Hepatocyte (in vitro differentiated cells): Measurements from ENCODE around the gene FSIP1. TPM values are rescaled to one million over a fixed set of nuclear protein-coding genes. Genes with fewer than 3 reads are reported as not detected.
A peak's percentile ranks its signal among the peaks of the same experiment; 100 is the strongest.

Experiments used
- DNase-seq: peaks from one replicate; pipeline ENCODE4 v3.0.0-alpha.2; 2016; ENCODE audit warnings: low spot score
- H2AFZ ChIP-seq: fragments of 200-600 bp; sonication (generic); 2 replicates; pipeline ENCODE4 v1.6.0; 2016; ENCODE audit warnings: antibody characterized with exemption, mild to moderate bottlenecking
- H3K27ac ChIP-seq: fragments of 200-600 bp; sonication (generic); 2 replicates; pipeline ENCODE4 v1.5.1; 2016; ENCODE audit warnings: mild to moderate bottlenecking
- H3K27me3 ChIP-seq: fragments of 200-600 bp; sonication (generic); 2 replicates; pipeline ENCODE4 v1.6.1; 2016
- H3K36me3 ChIP-seq: fragments of 200-600 bp; sonication (generic); replicated peaks from 2 replicates; pipeline ENCODE4 v1.5.1; 2016; ENCODE audit warnings: low read depth; ENCODE audit not compliant: insufficient read depth
- H3K4me1 ChIP-seq: fragments of 200-600 bp; sonication (generic); 2 replicates; pipeline ENCODE4 v1.5.1; 2016; ENCODE audit warnings: mild to moderate bottlenecking, moderate library complexity; ENCODE audit not compliant: insufficient read depth
- H3K4me2 ChIP-seq: fragments of 200-600 bp; sonication (generic); 2 replicates; pipeline ENCODE4 v1.6.0; 2016
- H3K4me3 ChIP-seq: fragments of 200-600 bp; sonication (generic); 2 replicates; pipeline ENCODE4 v1.5.1; 2016; ENCODE audit warnings: mild to moderate bottlenecking
- H3K79me2 ChIP-seq: fragments of 200-600 bp; sonication (generic); 2 replicates; pipeline ENCODE4 v1.6.0; 2017; ENCODE audit warnings: mild to moderate bottlenecking
- H3K9me2 ChIP-seq: fragments of 200-600 bp; sonication (generic); replicated peaks from 2 replicates; pipeline ENCODE4 v1.6.0; 2017; ENCODE audit warnings: mild to moderate bottlenecking; ENCODE audit not compliant: insufficient read depth
- H3K9me3 ChIP-seq: fragments of 200-600 bp; sonication (generic); 2 replicates; pipeline ENCODE4 v1.5.1; 2016; ENCODE audit warnings: low read depth, mild to moderate bottlenecking
- H4K20me1 ChIP-seq: fragments of 200-600 bp; sonication (generic); 2 replicates; pipeline ENCODE4 v1.6.0; 2016; ENCODE audit warnings: mild to moderate bottlenecking; ENCODE audit not compliant: insufficient read depth, poor library complexity, severe bottlenecking
- EZH2 ChIP-seq: fragments of 200-600 bp; sonication (generic); IDR thresholded peaks from 2 replicates; pipeline ENCODE4 v1.6.1; 2016; ENCODE audit warnings: antibody characterized with exemption, mild to moderate bottlenecking, borderline replicate concordance
- EZH2phosphoT487 ChIP-seq: fragments of 200-600 bp; sonication (generic); IDR thresholded peaks from one replicate; pipeline ENCODE4 v1.6.1; 2018; ENCODE audit warnings: antibody characterized with exemption, mild to moderate bottlenecking, low read depth, moderate library complexity; ENCODE audit not compliant: unreplicated experiment, severe bottlenecking
- WGBS: methylation state at CpG from one replicate; pipeline ENCODE4 v1.1.6; 2016; ENCODE audit warnings: low lambda C conversion rate; ENCODE audit errors: missing lambda C conversion rate; 5-methylcytosine and 5-hydroxymethylcytosine counted together
- polyA plus RNA-seq: library from polyadenylated mRNA; unstranded; fragments of >200 nt; fragmentation: Nextera tagmentation; extraction: Ambion mirVana; gene quantifications from 2 replicates; pipeline ENCODE4 v1.2.1, GENCODE V29; 2016
- total RNA-seq: library from RNA; depleted of rRNA; stranded (reverse); fragments of >200 nt; gene quantifications from 2 replicates; pipeline ENCODE4 v1.2.3, GENCODE V29; 2014
- TF ChIP-seq, protein P1 (sequence below): fragments of 200-600 bp; sonication (generic); IDR thresholded peaks from 2 replicates; pipeline ENCODE4 v1.5.1; 2016; ENCODE audit warnings: antibody characterized with exemption, mild to moderate bottlenecking; ENCODE audit not compliant: poor library complexity

The FSIP1 gene
- total and polyA plus RNA-seq, 2 experiments from 2014 or later: 0.60 to 0.79 TPM

DNA sequence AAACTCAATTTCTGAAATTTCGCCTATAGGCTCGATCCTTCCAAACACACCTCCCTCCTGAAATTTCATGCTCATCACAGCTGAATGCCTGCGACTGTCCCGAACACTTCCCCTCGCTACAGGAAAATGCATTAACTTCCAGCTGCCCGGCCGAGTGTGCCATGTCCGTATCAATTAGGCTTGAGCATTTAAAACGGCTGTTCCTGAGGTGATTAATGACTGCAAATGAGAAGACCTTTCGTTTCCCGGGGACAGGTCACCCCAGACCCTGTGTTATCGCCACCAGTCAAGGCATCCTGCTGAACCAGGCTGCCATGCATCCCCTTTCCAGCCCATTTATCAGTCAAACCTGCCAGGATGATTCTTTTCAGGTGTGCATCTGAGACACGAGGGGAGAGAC lies 138.5 kb downstream of the FSIP1 start:
- Histone ChIP-seq H3K27me3 (no peaks in the 10 kb centered on the region), H3K4me1 (no peaks in the 10 kb centered on the region), H3K4me2 (no peak overlapping the region), H4K20me1 (no peaks in the 10 kb centered on the region), H3K9me2 (no peaks in the 10 kb centered on the region), H2AFZ (no peak overlapping the region), H3K9me3 (no peaks in the 10 kb centered on the region), H3K4me3 (no peak overlapping the region), H3K79me2 (no peaks in the 10 kb centered on the region), H3K36me3 (no peaks in the 10 kb centered on the region), H3K27ac (no peak overlapping the region)
- TF ChIP-seq, protein P1, sequence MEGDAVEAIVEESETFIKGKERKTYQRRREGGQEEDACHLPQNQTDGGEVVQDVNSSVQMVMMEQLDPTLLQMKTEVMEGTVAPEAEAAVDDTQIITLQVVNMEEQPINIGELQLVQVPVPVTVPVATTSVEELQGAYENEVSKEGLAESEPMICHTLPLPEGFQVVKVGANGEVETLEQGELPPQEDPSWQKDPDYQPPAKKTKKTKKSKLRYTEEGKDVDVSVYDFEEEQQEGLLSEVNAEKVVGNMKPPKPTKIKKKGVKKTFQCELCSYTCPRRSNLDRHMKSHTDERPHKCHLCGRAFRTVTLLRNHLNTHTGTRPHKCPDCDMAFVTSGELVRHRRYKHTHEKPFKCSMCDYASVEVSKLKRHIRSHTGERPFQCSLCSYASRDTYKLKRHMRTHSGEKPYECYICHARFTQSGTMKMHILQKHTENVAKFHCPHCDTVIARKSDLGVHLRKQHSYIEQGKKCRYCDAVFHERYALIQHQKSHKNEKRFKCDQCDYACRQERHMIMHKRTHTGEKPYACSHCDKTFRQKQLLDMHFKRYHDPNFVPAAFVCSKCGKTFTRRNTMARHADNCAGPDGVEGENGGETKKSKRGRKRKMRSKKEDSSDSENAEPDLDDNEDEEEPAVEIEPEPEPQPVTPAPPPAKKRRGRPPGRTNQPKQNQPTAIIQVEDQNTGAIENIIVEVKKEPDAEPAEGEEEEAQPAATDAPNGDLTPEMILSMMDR: no peak
- TF ChIP-seq EZH2phosphoT487 (no peak), EZH2 (no peak)
- 70% methylated on average over 13 of the region's 13 CpGs for WGBS
- no peak for DNase-seq

DNA sequence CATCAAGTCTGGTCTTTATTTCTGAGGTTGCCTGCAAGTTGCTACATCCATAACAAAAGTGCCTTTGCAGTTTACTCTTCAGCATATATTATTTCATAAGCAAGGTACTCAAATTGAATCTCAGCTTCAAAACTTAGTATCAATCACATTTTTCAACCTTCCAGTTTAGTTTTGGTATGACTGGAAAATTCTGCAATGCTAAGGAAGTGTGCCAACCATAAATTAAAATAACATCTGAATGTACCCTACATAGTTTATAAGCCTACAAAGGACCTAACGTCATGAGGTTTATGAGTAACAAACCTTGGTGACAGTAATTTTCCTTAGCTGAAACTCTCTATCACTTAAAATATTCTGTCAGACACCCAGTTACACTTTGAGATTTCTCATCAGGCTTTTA lies 138.9 kb downstream of the FSIP1 start:
- H3K36me3 ChIP-seq: no peaks in the 10 kb centered on the region
- H3K27ac ChIP-seq: no peak overlapping the region
- H3K27me3 ChIP-seq: no peaks in the 10 kb centered on the region
- H3K9me3 ChIP-seq: no peaks in the 10 kb centered on the region
- no peak for DNase-seq
- H3K9me2 ChIP-seq: no peaks in the 10 kb centered on the region
- H3K4me3 ChIP-seq: no peak overlapping the region
- H4K20me1 ChIP-seq: no peaks in the 10 kb centered on the region
- no peak for TF ChIP-seq EZH2phosphoT487
- TF ChIP-seq, protein P1: no peak
- TF ChIP-seq EZH2: no peak
- H3K79me2 ChIP-seq: no peaks in the 10 kb centered on the region
- WGBS: 63% methylated on average over 1 of the region's 1 CpG
- no peak overlapping the region for H3K4me2 ChIP-seq
- H2AFZ ChIP-seq: no peak overlapping the region
- H3K4me1 ChIP-seq: no peaks in the 10 kb centered on the region

DNA sequence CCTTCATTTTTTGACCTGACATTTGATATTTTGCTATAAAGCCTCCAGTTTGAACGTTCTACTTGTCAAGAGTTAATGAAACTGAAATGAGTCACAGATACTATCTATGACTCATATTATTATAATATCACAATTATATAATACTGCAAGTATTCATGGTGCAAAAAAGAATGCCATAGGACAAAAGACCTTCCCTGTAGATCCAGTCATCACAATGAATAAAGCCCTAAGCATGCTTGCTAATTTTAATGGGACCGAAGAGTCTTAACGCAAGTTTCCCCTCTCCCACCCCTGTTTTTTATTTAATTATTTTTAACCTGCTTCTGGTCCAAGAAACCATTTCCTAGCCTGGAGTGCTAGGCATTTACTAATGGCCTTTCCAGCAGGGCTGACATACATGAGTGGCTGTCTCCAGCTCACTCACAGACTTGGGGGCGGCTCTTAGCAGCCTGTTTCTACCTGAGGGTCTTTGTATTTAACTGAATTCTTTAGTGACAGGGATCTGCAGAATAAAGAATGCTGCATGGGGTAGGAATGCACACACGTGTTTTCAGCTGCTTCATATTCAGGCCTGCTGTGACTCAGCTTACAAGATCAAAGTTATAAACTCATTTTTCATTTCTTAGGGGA lies 140.5 kb downstream of the FSIP1 start:
- peak; percentile 22 for DNase-seq
- 64% methylated on average over 5 of the region's 5 CpGs for WGBS
- no peak overlapping the region for H2AFZ ChIP-seq

DNA sequence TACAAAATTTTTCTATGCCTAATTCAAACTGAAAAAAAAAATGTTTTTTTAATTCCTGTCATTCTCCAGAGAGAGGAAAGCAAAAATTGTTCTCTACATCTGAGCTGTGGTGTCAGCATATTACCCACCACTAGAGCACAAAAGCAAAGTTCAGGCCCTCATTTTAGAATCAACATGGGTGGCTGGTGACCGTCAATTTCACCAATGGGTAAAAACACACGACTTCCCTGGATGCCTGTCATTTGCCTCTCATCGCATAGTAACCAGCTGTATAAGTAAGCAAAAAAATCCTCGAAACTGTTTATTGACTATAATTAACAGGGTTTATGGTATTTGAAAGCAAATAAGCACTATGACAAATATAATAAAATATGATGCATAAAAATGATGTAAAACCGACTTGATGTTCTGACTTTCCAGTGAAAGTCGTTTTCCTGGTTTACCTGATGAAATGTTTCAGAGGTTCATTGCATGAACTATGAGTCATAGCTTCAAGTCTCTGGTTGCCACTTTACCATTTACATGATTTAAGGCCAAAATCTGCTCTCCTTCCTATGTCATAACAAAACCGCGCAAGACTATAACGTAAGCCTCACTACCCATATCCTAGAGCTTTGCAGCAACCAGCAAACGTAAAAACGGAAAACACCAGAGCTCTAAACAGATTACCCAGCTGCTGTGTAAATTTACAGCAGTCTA lies 141.3 kb downstream of the FSIP1 start:
- 73% methylated on average over 11 of the region's 11 CpGs for WGBS
- Histone ChIP-seq H3K79me2 (no peaks in the 10 kb centered on the region), H3K27ac (peak overlapping the region; percentile 39), H2AFZ (no peak overlapping the region), H3K4me3 (no peak overlapping the region), H4K20me1 (no peaks in the 10 kb centered on the region), H3K9me2 (no peaks in the 10 kb centered on the region), H3K4me1 (no peaks in the 10 kb centered on the region), H3K9me3 (no peaks in the 10 kb centered on the region), H3K4me2 (no peak overlapping the region), H3K36me3 (no peaks in the 10 kb centered on the region), H3K27me3 (no peaks in the 10 kb centered on the region)
- DNase-seq: no peak
- TF ChIP-seq EZH2 (no peak), EZH2phosphoT487 (no peak)
- TF ChIP-seq, protein P1: no peak

More for the DNA sequence above, 140.5 kb downstream of the FSIP1 start:
- Histone ChIP-seq H3K27ac (peak overlapping the region; percentile 39), H3K4me1 (no peaks in the 10 kb centered on the region), H4K20me1 (no peaks in the 10 kb centered on the region), H3K27me3 (no peaks in the 10 kb centered on the region), H3K4me3 (no peak overlapping the region), H3K9me2 (no peaks in the 10 kb centered on the region), H3K9me3 (no peaks in the 10 kb centered on the region), H3K79me2 (no peaks in the 10 kb centered on the region), H3K36me3 (no peaks in the 10 kb centered on the region), H3K4me2 (no peak overlapping the region)
- TF ChIP-seq EZH2phosphoT487 (no peak), EZH2 (no peak)
